Endodermal cell (in vitro differentiated cells): Measurements from ENCODE around the gene CCDC38. TPM values are rescaled to one million over a fixed set of nuclear protein-coding genes. Genes with fewer than 3 reads are reported as not detected.

Experiments
- DNase-seq: peaks from one replicate; pipeline ENCODE4 v3.0.0-alpha.2; 2017
- H3K27ac ChIP-seq: 2 replicates; pipeline ENCODE4 v1.5.1; 2013; ENCODE audit warnings: mild to moderate bottlenecking, low read depth, low read length, moderate library complexity
- H3K27me3 ChIP-seq: 2 replicates; pipeline ENCODE4 v1.6.1; 2013; ENCODE audit warnings: mild to moderate bottlenecking, low read length, moderate library complexity; ENCODE audit not compliant: insufficient read depth, control insufficient read depth, poor library complexity, severe bottlenecking
- H3K36me3 ChIP-seq: 2 replicates; pipeline ENCODE4 v1.7.0; 2013; ENCODE audit warnings: mild to moderate bottlenecking, low read length, moderate library complexity; ENCODE audit not compliant: control insufficient read depth, insufficient read depth
- H3K4me1 ChIP-seq: one replicate; pipeline ENCODE4 v1.7.0; 2013; ENCODE audit warnings: low read length; ENCODE audit not compliant: control insufficient read depth, insufficient read depth
- H3K4me3 ChIP-seq: 2 replicates; pipeline ENCODE4 v1.5.1; 2013; ENCODE audit warnings: mild to moderate bottlenecking, low read length, moderate library complexity
- H3K9ac ChIP-seq: 2 replicates; pipeline ENCODE4 v1.6.1; 2013; ENCODE audit warnings: mild to moderate bottlenecking, low read length, moderate library complexity; ENCODE audit not compliant: poor library complexity, severe bottlenecking; ENCODE audit errors: extremely low read depth
- H3K9me3 ChIP-seq: 2 replicates; pipeline ENCODE4 v1.6.1; 2013; ENCODE audit warnings: mild to moderate bottlenecking, low read length, moderate library complexity; ENCODE audit not compliant: control insufficient read depth
- H3K27ac Mint-ChIP-seq: 2 replicates; pipeline ENCODE4 v1.8.0; 2020; ENCODE audit warnings: mixed read lengths
- H3K27me3 Mint-ChIP-seq: 2 replicates; pipeline ENCODE4 v1.8.0; 2021; ENCODE audit warnings: mild to moderate bottlenecking, mixed read lengths; ENCODE audit not compliant: insufficient read depth
- H3K36me3 Mint-ChIP-seq: 2 replicates; pipeline ENCODE4 v1.8.0; 2020; ENCODE audit warnings: low read depth, mixed read lengths
- H3K4me1 Mint-ChIP-seq: 2 replicates; pipeline ENCODE4 v1.8.0; 2020; ENCODE audit warnings: mixed read lengths
- H3K4me3 Mint-ChIP-seq: 2 replicates; pipeline ENCODE4 v1.8.0; 2020; ENCODE audit warnings: mild to moderate bottlenecking, moderate library complexity, mixed read lengths
- H3K9me3 Mint-ChIP-seq: 2 replicates; pipeline ENCODE4 v1.8.0; 2020; ENCODE audit warnings: mild to moderate bottlenecking, mixed read lengths
- CTCF ChIP-seq: fragments of 200-600 bp; sonication (generic); conservative IDR thresholded peaks from 2 replicates; pipeline ENCODE4 v1.5.0; 2021; ENCODE audit warnings: antibody characterized with exemption, mild to moderate bottlenecking
- WGBS, 2 experiments: methylation state at CpG; one replicate each; pipeline versions ENCODE4 v1.1.5 to v1.1.7; 2013; ENCODE audit warnings: missing lambda C conversion rate in 2 of 2, mixed read lengths in 1 of 2; ENCODE audit not compliant: insufficient coverage in 1 of 2, insufficient read length in 1 of 2; 5-methylcytosine and 5-hydroxymethylcytosine counted together
- total RNA-seq, 2 donors: library from RNA; stranded (reverse); fragmentation: NEBNext Ultra II Directional in 1 of 2; extraction: Animal tissue kit (Norgen Biotek cat#: 25700) in 1 of 2; gene quantifications; 2 replicates in 1 of 2; 3 replicates in 1 of 2; pipeline ENCODE4 v1.2.1, GENCODE V29; 2021

CCDC38 gene
- total RNA-seq, 2 donors from 2014 or later: 0.35 TPM

GRCh38 chr12:95857156-95857555 lies 85.3 kb downstream of the CCDC38 start:
- peaks cover 23% of the 10 kb centered on the region for H3K4me1 Mint-ChIP-seq
- H3K27ac Mint-ChIP-seq: no peak overlapping the region
- H3K4me3 ChIP-seq: no peak overlapping the region
- DNase-seq: peak; percentile 55
- peaks cover 11% of the 10 kb centered on the region for H3K4me1 ChIP-seq
- no peak for TF ChIP-seq CTCF
- H3K27me3 ChIP-seq: no peaks in the 10 kb centered on the region
- peaks cover 13% of the 10 kb centered on the region for H3K9me3 Mint-ChIP-seq
- peaks cover 22% of the 10 kb centered on the region for H3K36me3 ChIP-seq
- H3K4me3 Mint-ChIP-seq: no peak overlapping the region
- H3K9ac ChIP-seq: no peak overlapping the region
- no peak overlapping the region for H3K27ac ChIP-seq
- no peaks in the 10 kb centered on the region for H3K27me3 Mint-ChIP-seq
- H3K9me3 ChIP-seq: peaks cover 19% of the 10 kb centered on the region
- WGBS, 2 experiments: 95 to 98% methylated on average over 7 of the region's 7 CpGs
- peaks cover 19% of the 10 kb centered on the region for H3K36me3 Mint-ChIP-seq

- no peak for DNase-seq
- peaks cover 17% of the 10 kb centered on the region for H3K4me1 ChIP-seq
- TF ChIP-seq CTCF: no peak
- H3K9ac ChIP-seq: no peak overlapping the region
- 96 to 97% methylated on average over 3 to 4 of the region's 4 CpGs for WGBS, 2 experiments
- no peak overlapping the region for H3K27ac ChIP-seq
- no peaks in the 10 kb centered on the region for H3K9me3 Mint-ChIP-seq
- H3K27me3 ChIP-seq: no peaks in the 10 kb centered on the region
- no peaks in the 10 kb centered on the region for H3K27me3 Mint-ChIP-seq
- no peaks in the 10 kb centered on the region for H3K36me3 ChIP-seq
- no peaks in the 10 kb centered on the region for H3K9me3 ChIP-seq
- peaks cover 24% of the 10 kb centered on the region for H3K4me1 Mint-ChIP-seq
- no peaks in the 10 kb centered on the region for H3K36me3 Mint-ChIP-seq
- no peak overlapping the region for H3K4me3 ChIP-seq
- no peak overlapping the region for H3K4me3 Mint-ChIP-seq
- H3K27ac Mint-ChIP-seq: no peak overlapping the region
Observed at GRCh38 chr12:95852133-95852532, 90.3 kb downstream of the CCDC38 start.

- Histone ChIP-seq H3K4me1 (peaks cover 17% of the 10 kb centered on the region), H3K27me3 (no peaks in the 10 kb centered on the region), H3K4me3 (no peak overlapping the region), H3K9me3 (no peaks in the 10 kb centered on the region), H3K27ac (no peak overlapping the region), H3K9ac (no peak overlapping the region), H3K36me3 (no peaks in the 10 kb centered on the region)
- Mint-ChIP-seq H3K27me3 (no peaks in the 10 kb centered on the region), H3K27ac (no peak overlapping the region), H3K9me3 (no peaks in the 10 kb centered on the region), H3K4me3 (no peak overlapping the region), H3K4me1 (peaks cover 24% of the 10 kb centered on the region), H3K36me3 (no peaks in the 10 kb centered on the region)
- TF ChIP-seq CTCF: no peak
- no peak for DNase-seq
- 83 to 94% methylated on average over 3 of the region's 3 CpGs for WGBS, 2 experiments
Observed at GRCh38 chr12:95851606-95852005, 90.8 kb downstream of the CCDC38 start.
